ENCODE results near the gene ZNF532. TPM values are rescaled to one million over a fixed set of nuclear protein-coding genes. Genes with fewer than 3 reads are reported as not detected.

ZNF532 gene
- total and polyA plus RNA-seq, 2 donors (not counting 3 experiments of a cell fraction or from before 2014, with no cell fraction given) = 42.3 to 70.1 TPM

GRCh38 chr18:58859907-58860306 lies 4.8 kb upstream of the ZNF532 start:
- intact Hi-C loops (cut with micrococcal nuclease) = no loop called here
- TF ChIP-seq MAX (IDR thresholded peaks at IDR 0.05; ENCODE audit: insufficient read depth, insufficient read length) (no peak), POLR2A (IDR thresholded peaks at IDR 0.05; ENCODE audit: low read depth, low read length) (no peak), POLR2AphosphoS5 (IDR thresholded peaks at IDR 0.05; ENCODE audit: insufficient read depth, low read depth, low read length) (no peak), GATA2 (IDR thresholded peaks at IDR 0.05; ENCODE audit: insufficient read depth, insufficient read length, low read depth, low read length) (no peak), MYC (IDR thresholded peaks at IDR 0.05; ENCODE audit: low read depth, low read length) (no peak), FOS (IDR thresholded peaks at IDR 0.05; ENCODE audit: borderline replicate concordance, insufficient read depth, low read length) (no peak), CTCF (IDR thresholded peaks at IDR 0.05; ENCODE audit: extremely low read depth in 1 of 2, insufficient read depth in 1 of 2, low read depth in 1 of 2, low read length in 2 of 2) (no peak), JUN (IDR thresholded peaks at IDR 0.05; ENCODE audit: borderline replicate concordance, insufficient read depth, insufficient read length, low read depth) (no peak)
- Histone ChIP-seq H3K9me3 (replicated peaks; ENCODE audit: control insufficient read depth, insufficient read depth, low read length) (no peaks in the 10 kb centered on the region), H3K79me2 (ENCODE audit: control insufficient read depth, insufficient read depth, low read length) (peaks cover 2% of the 10 kb centered on the region), H2AFZ (ENCODE audit: low read depth, low read length) (no peak overlapping the region), H3K36me3 (ENCODE audit: control insufficient read depth in 2 of 2, extremely low read depth in 1 of 2, insufficient read depth in 2 of 2, low read length in 2 of 2) (no peaks in the 10 kb centered on the region), H3K9ac (replicated peaks; ENCODE audit: extremely low read depth, insufficient read depth, low read length) (no peak overlapping the region), H3K27ac (ENCODE audit: insufficient read depth, low read depth, low read length) (no peak overlapping the region), H4K20me1 (replicated peaks; ENCODE audit: control insufficient read depth, extremely low read depth, insufficient read depth, low read length) (no peaks in the 10 kb centered on the region), H3K27me3 (ENCODE audit: control insufficient read depth in 2 of 2, insufficient read depth in 2 of 2, low read length in 2 of 2) (no peaks in the 10 kb centered on the region), H3K4me3 (replicated peaks in 1 of 3; ENCODE audit: insufficient read depth in 1 of 3, low read depth in 1 of 3, low read length in 3 of 3) (no peak overlapping the region), H3K9me1 (replicated peaks; ENCODE audit: control insufficient read depth, extremely low read depth, insufficient read depth, low read length) (no peaks in the 10 kb centered on the region), H3K4me1 (ENCODE audit: control insufficient read depth, extremely low read depth, insufficient read depth, low read length) (peaks cover 14% of the 10 kb centered on the region), H3K4me2 (ENCODE audit: insufficient read depth, low read length) (no peak overlapping the region)
- ChIA-PET CTCF (interaction anchor here (0.9 to 1.1 kb wide), 2 partner anchors 96 to 211 kb away, joined by 3 read pairs; no protein-coding TSS in a partner anchor), POLR2A (no interaction called here)
- no TSS peak for BruUV-seq (replicated peaks)
- FAIRE-seq (peak; percentile 28), DNase-seq (ENCODE audit: low read depth, low spot score) (no peak)
- dilution Hi-C loops (cut with MboI; ENCODE audit: extremely low pct_ligation_motif_present, low sequenced_read_pairs) = no loop called here
